Transverse colon (tissue), 3 donors: ENCODE results near the gene GSX1.

Source experiments
- CTCF ChIP-seq, 5 experiments: fragments of 200-600 bp in 3 of 5; fragments of 450-650 bp in 2 of 5; sonication (generic) in 3 of 5; IDR thresholded peaks; 1 replicate in 2 of 5; 2 replicates in 3 of 5; pipeline ENCODE4 v1.5.1; 2016 to 2017; ENCODE audit warnings: antibody characterized with exemption in 5 of 5, inconsistent platforms in 3 of 5, mild to moderate bottlenecking in 2 of 5, moderate library complexity in 1 of 5
- EP300 ChIP-seq: sonication (generic); formaldehyde crosslinking; IDR thresholded peaks from one replicate; pipeline ENCODE4 v1.6.1; 2017; ENCODE audit warnings: antibody characterized with exemption, low read depth
- POLR2A ChIP-seq: fragments of 450-650 bp; IDR thresholded peaks from one replicate; pipeline ENCODE4 v1.6.1; 2016; ENCODE audit warnings: antibody characterized with exemption, mild to moderate bottlenecking, moderate library complexity

GRCh38 chr13:27821566-27821965, 29.3 kb downstream of the GSX1 start:
- TF ChIP-seq CTCF (IDR thresholded peaks at IDR 0.05), result no peak
- no peak for TF ChIP-seq POLR2A
- TF ChIP-seq EP300, result no peak
